ENCODE data around the gene LRRC61. TPM values are rescaled to one million over a fixed set of nuclear protein-coding genes. Genes with fewer than 3 reads are reported as not detected.
A peak's percentile ranks its signal among the peaks of the same experiment; 100 is the strongest.

LRRC61 gene
- total RNA-seq, 4 donors from 2014 or later, result 9.9 to 46.1 (median 37.9) TPM

DNA sequence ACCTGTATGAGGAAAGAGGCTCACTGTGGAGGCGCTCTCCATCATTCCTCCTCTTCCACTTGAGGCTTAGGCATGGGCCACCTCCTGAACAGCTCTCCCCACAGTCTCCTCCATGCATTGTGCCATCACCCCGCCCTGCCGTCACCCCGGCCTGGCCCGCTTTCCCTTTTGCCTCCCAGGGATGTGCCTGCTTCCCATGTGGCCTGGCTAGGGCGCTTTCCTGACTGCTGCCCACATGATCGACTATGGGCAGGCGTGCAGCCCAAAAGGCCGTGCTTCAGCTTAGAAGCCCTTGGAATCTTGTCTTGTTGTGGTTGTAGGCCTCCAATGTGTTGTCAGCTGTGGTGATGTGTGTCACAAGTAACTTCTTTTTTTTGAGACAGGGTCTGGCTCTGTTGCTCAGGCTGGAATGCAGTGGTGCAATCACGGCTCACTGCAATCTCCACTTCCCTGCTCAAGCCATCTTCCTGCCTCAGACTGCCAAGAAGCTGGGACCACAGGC, 2.0 kb downstream of the LRRC61 start:
- peak in 1 of 2 donors; percentile 44 for DNase-seq
- Histone ChIP-seq H3K4me3 (replicated peaks in 1 of 3) (no peak overlapping the region), H3K36me3 (no peaks in the 10 kb centered on the region), H3K27me3 (no peaks in the 10 kb centered on the region), H3K4me1 (peaks cover 13 to 31% of the 10 kb centered on the region in 2 donors), H3K9me3 (no peaks in the 10 kb centered on the region), H3K27ac (peak overlapping the region in 2 of 3 donors; percentile 36 to 90)
- WGBS, 2 donors, result 90 to 91% methylated on average over 9 to 10 of the region's 10 CpGs
- intact Hi-C loops (cut with DNase I), result no loop called here
- TF ChIP-seq, protein P1, sequence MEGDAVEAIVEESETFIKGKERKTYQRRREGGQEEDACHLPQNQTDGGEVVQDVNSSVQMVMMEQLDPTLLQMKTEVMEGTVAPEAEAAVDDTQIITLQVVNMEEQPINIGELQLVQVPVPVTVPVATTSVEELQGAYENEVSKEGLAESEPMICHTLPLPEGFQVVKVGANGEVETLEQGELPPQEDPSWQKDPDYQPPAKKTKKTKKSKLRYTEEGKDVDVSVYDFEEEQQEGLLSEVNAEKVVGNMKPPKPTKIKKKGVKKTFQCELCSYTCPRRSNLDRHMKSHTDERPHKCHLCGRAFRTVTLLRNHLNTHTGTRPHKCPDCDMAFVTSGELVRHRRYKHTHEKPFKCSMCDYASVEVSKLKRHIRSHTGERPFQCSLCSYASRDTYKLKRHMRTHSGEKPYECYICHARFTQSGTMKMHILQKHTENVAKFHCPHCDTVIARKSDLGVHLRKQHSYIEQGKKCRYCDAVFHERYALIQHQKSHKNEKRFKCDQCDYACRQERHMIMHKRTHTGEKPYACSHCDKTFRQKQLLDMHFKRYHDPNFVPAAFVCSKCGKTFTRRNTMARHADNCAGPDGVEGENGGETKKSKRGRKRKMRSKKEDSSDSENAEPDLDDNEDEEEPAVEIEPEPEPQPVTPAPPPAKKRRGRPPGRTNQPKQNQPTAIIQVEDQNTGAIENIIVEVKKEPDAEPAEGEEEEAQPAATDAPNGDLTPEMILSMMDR (IDR thresholded peaks at IDR 0.05), result no peak
- TF ChIP-seq POLR2A (IDR thresholded peaks at IDR 0.05), result no peak

- H3K27me3 ChIP-seq, result no peaks in the 10 kb centered on the region
- no peak overlapping the region for H3K27ac ChIP-seq
- TF ChIP-seq, protein P1 (IDR thresholded peaks at IDR 0.05), result no peak
- no peak for TF ChIP-seq POLR2A (IDR thresholded peaks at IDR 0.05)
- no peak for DNase-seq
- intact Hi-C loops (cut with DNase I), result no loop called here
- no peaks in the 10 kb centered on the region for H3K36me3 ChIP-seq
- WGBS, 2 donors, result 88 to 97% methylated on average over 6 of the region's 6 CpGs
- peaks cover 13 to 31% of the 10 kb centered on the region in 2 donors for H3K4me1 ChIP-seq
- H3K9me3 ChIP-seq, result no peaks in the 10 kb centered on the region
- H3K4me3 ChIP-seq (replicated peaks in 1 of 3), result no peak overlapping the region
Measured at GRCh38 chr7:150325901-150326300, 2.7 kb downstream of the LRRC61 start.

DNA sequence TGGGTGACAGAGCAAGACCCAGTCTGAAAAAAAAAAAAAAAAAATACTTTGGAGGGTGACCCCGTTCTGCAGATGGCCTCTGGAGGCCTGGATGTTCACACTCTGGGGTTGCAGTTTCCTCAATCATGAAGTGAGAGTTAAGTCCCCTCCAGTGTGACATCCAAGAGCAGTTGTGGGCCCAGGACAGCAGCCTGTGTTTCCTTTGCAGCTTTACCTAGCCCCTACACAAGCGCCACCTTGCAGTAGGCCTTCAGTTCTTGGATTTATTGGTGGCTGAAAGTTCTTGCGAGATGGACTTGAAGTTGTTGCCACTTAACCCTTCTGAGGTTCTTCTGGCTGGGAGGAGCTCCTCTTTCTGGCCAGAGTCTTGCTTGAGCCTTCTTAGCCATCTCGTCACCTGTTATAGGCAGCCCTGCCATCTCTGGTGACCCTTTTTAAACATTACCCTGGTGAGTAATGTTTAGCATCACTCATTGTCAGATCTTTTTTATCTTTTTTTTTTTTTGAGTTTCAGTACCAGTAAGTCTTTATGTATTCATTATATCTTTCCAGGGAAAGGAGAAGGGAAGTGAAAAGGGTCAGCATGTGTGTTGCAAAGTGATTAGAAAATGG, 3.6 kb downstream of the LRRC61 start:
- DNase-seq, result no peak
- no peak for TF ChIP-seq POLR2A (IDR thresholded peaks at IDR 0.05)
- TF ChIP-seq, protein P1 (IDR thresholded peaks at IDR 0.05), result no peak
- H3K9me3 ChIP-seq, result no peaks in the 10 kb centered on the region

GRCh38 chr7:150327308-150327707, 4.2 kb downstream of the LRRC61 start:
- intact Hi-C loops (cut with DNase I), result no loop called here
- H3K27ac ChIP-seq, result no peak overlapping the region
- H3K9me3 ChIP-seq, result no peaks in the 10 kb centered on the region
- DNase-seq, result no peak
- no peak overlapping the region for H3K4me3 ChIP-seq (replicated peaks in 1 of 3)
- H3K4me1 ChIP-seq, result peaks cover 12 to 26% of the 10 kb centered on the region in 2 donors
- no peak for TF ChIP-seq POLR2A (IDR thresholded peaks at IDR 0.05)
- TF ChIP-seq, protein P1 (IDR thresholded peaks at IDR 0.05), result no peak
- no peaks in the 10 kb centered on the region for H3K36me3 ChIP-seq
- WGBS, 2 donors, result 98 to 100% methylated on average over 3 of the region's 3 CpGs
- H3K27me3 ChIP-seq, result no peaks in the 10 kb centered on the region

More for the DNA sequence above, 3.6 kb downstream of the LRRC61 start:
- intact Hi-C loops (cut with DNase I), result no loop called here
- Histone ChIP-seq H3K36me3 (no peaks in the 10 kb centered on the region), H3K4me3 (replicated peaks in 1 of 3) (no peak overlapping the region), H3K27ac (no peak overlapping the region), H3K27me3 (no peaks in the 10 kb centered on the region), H3K4me1 (peaks cover 13 to 31% of the 10 kb centered on the region in 2 donors)
- 93 to 94% methylated on average over 4 of the region's 4 CpGs for WGBS, 2 donors

DNA sequence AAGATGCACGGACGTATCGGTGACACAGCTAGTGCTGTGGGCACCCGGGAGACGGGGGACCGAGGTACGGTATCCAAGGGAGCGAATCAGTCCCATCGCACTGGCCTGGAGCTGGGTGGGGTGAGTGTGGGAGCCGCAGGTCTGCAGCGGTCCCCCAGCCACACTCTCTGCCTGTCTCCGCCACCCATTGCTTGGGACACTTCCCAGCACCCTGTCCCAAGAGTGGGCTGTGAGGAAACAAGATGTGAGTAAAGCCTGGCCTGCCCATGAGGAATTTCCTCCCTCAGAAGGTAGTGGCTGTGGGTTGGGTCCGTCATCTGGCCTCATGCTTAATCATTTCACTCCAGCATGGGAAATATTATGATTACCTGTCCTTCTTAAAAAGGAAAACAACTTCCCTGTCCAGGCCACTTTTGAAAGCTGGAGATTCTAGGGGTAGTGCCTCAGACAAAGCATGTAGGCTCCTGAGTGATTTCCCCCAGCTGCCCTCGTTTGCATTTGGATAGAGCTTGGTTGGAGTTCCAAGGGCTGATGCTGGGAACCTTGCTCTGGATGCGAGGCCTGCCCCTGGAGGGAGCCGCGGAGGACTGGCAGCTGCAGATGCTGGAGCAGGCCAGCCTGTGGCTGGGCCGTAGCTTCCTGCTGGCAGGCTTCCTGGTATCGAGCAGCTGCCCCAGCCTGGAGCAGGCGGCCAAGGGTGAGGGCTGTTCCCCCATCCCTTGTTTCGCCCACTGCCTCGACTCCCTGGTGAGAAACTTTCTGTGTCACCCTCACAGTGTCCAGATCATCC, 6.4 kb downstream of the LRRC61 start:
- intact Hi-C loops (cut with DNase I), result no loop called here
- no peak overlapping the region for H3K27ac ChIP-seq
- H3K4me1 ChIP-seq, result peaks cover 1 to 8% of the 10 kb centered on the region in 2 donors
- WGBS, 2 donors, result 82 to 85% methylated on average over 20 to 22 of the region's 22 CpGs
- no peak for DNase-seq
- no peak for TF ChIP-seq POLR2A (IDR thresholded peaks at IDR 0.05)
- TF ChIP-seq, protein P1 (IDR thresholded peaks at IDR 0.05), result no peak
- H3K36me3 ChIP-seq, result no peaks in the 10 kb centered on the region
- H3K9me3 ChIP-seq, result no peaks in the 10 kb centered on the region
- H3K27me3 ChIP-seq, result no peaks in the 10 kb centered on the region
- no peak overlapping the region for H3K4me3 ChIP-seq (replicated peaks in 1 of 3)

Measured in thyroid gland (tissue), 4 donors.